Vagina (tissue), 2 donors: ENCODE results near the gene PRRG4. TPM values are rescaled to one million over a fixed set of nuclear protein-coding genes. Genes with fewer than 3 reads are reported as not detected.

ENCODE experiments used
- DNase-seq, 2 donors: peaks; one replicate each; pipeline ENCODE4 v3.0.0-alpha.2; 2017; ENCODE audit errors: extremely low spot score in 2 of 2
- H3K27ac ChIP-seq: fragments of 200-600 bp; sonication (generic); one replicate; pipeline ENCODE4 v1.5.1; 2019
- H3K27me3 ChIP-seq: fragments of 200-600 bp; sonication (generic); one replicate; pipeline ENCODE4 v1.5.1; 2019
- H3K36me3 ChIP-seq, 2 donors: fragments of 200-600 bp; sonication (generic); one replicate each; pipeline ENCODE4 v1.5.1; 2017 to 2019
- H3K4me1 ChIP-seq: fragments of 200-600 bp; sonication (generic); one replicate; pipeline ENCODE4 v1.5.1; 2019
- H3K4me3 ChIP-seq, 2 donors: fragments of 200-600 bp; sonication (generic); 1 replicate in 1 of 2; 2 replicates in 1 of 2; pipeline ENCODE4 v1.5.1; 2016 to 2019
- H3K9me3 ChIP-seq: fragments of 200-600 bp; sonication (generic); one replicate; pipeline ENCODE4 v1.5.1; 2019
- POLR2A ChIP-seq, 2 donors: fragments of 450-650 bp; IDR thresholded peaks; one replicate each; pipeline ENCODE4 v1.6.1; 2017; ENCODE audit warnings: antibody characterized with exemption in 2 of 2, mild to moderate bottlenecking in 2 of 2, moderate library complexity in 2 of 2
- POLR2AphosphoS5 ChIP-seq, 2 donors: sonication (generic); formaldehyde crosslinking; IDR thresholded peaks; one replicate each; pipeline ENCODE4 v1.9.0; 2017; ENCODE audit warnings: antibody characterized with exemption in 2 of 2, mild to moderate bottlenecking in 2 of 2, low read depth in 1 of 2; ENCODE audit not compliant: insufficient read depth in 1 of 2
- intact Hi-C: fragments of 100-400 bp; cut with DNase I; formaldehyde crosslinking; loops from one replicate; pipeline ENCODE4 v1.15.1; 2023
- total RNA-seq: library from RNA; depleted of rRNA; stranded (reverse); fragments of >200 nt; gene quantifications from one replicate; pipeline ENCODE4 v1.2.3, GENCODE V29; 2016
- TF ChIP-seq, protein P1 (sequence below), 3 experiments: fragments of 450-650 bp in 2 of 3; fragments of 200-600 bp in 1 of 3; sonication (generic) in 1 of 3; IDR thresholded peaks; one replicate each; pipeline ENCODE4 v1.5.1; 2017 to 2019; ENCODE audit warnings: antibody characterized with exemption in 3 of 3, mild to moderate bottlenecking in 2 of 3, moderate library complexity in 2 of 3

The PRRG4 gene
- total RNA-seq, 1 donor from 2014 or later = 21.1 TPM

DNA sequence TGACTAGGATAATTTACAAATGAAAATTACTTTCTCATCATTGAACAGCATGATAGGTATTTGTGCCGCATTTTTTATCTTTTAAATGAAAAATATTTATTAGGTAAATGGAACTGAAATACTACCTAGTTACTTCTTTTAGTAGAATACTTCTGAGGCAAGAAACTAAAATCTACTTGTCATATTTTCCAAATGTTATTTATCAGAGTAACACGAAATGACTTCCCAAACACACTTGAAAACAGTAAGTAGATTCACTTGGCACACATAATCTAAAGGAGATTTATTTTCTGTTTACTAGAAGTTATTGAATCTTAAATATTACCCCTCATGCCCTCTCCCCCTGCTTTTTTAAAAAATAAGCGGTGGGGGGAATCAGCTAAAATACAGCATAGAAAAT, 65.2 kb downstream of the PRRG4 start:
- Histone ChIP-seq H3K4me1 (peaks cover 30% of the 10 kb centered on the region), H3K9me3 (no peaks in the 10 kb centered on the region), H3K27ac (no peak overlapping the region), H3K4me3 (no peak overlapping the region), H3K36me3 (no peaks in the 10 kb centered on the region), H3K27me3 (no peaks in the 10 kb centered on the region)
- TF ChIP-seq POLR2AphosphoS5 (IDR thresholded peaks at IDR 0.05; ENCODE audit: insufficient read depth in 1 of 2, low read depth in 1 of 2) (no peak), POLR2A (IDR thresholded peaks at IDR 0.05) (no peak)
- TF ChIP-seq, protein P1, sequence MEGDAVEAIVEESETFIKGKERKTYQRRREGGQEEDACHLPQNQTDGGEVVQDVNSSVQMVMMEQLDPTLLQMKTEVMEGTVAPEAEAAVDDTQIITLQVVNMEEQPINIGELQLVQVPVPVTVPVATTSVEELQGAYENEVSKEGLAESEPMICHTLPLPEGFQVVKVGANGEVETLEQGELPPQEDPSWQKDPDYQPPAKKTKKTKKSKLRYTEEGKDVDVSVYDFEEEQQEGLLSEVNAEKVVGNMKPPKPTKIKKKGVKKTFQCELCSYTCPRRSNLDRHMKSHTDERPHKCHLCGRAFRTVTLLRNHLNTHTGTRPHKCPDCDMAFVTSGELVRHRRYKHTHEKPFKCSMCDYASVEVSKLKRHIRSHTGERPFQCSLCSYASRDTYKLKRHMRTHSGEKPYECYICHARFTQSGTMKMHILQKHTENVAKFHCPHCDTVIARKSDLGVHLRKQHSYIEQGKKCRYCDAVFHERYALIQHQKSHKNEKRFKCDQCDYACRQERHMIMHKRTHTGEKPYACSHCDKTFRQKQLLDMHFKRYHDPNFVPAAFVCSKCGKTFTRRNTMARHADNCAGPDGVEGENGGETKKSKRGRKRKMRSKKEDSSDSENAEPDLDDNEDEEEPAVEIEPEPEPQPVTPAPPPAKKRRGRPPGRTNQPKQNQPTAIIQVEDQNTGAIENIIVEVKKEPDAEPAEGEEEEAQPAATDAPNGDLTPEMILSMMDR (IDR thresholded peaks at IDR 0.05) = no peak
- no peak for DNase-seq
- intact Hi-C loops = no loop called here

DNA sequence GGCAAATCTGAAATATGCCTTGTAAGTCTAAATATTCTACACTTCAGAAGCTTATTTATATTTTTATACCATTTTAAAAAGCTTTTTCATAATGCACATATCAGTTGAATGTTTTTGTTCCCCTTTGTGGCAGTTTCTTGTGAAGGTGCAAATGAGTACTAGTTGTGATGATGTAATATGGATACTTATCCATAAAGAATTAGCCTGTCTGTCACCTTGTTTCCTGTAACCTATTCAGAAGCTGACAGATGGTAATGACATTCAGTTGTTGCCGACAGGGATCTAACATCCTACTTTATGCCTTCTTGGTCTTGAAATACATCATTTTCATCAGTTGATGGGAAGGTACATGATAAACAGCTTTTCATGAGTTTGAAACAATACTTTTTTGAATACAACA, 65.7 kb downstream of the PRRG4 start:
- DNase-seq = no peak
- Histone ChIP-seq H3K4me1 (peaks cover 30% of the 10 kb centered on the region), H3K27me3 (no peaks in the 10 kb centered on the region), H3K4me3 (no peak overlapping the region), H3K9me3 (no peaks in the 10 kb centered on the region), H3K36me3 (no peaks in the 10 kb centered on the region), H3K27ac (no peak overlapping the region)
- TF ChIP-seq, protein P1 (IDR thresholded peaks at IDR 0.05) = no peak
- no peak for TF ChIP-seq POLR2A (IDR thresholded peaks at IDR 0.05)
- no peak for TF ChIP-seq POLR2AphosphoS5 (IDR thresholded peaks at IDR 0.05; ENCODE audit: insufficient read depth in 1 of 2, low read depth in 1 of 2)
- intact Hi-C loops = no loop called here

DNA sequence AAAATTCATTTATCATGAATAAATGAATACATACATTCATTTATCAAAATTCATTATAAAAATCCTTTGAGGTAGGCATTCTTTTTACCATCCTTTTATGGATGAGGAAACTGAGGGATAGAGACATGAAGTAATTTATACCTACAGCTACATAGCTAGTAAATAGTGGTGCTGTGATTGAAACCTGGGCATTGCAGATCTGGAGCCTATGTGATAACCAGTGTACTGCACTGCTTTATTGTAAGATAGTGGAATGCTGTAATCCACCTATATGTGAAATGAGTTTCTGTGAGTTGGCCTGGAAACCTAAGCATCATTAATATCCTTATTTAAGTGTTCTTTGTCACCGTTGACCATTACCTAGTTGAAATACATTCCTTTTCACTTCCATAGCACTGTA, 67.4 kb downstream of the PRRG4 start:
- H3K4me3 ChIP-seq = no peak overlapping the region
- intact Hi-C loops = no loop called here
- H3K4me1 ChIP-seq = peaks cover 32% of the 10 kb centered on the region
- no peak overlapping the region for H3K27ac ChIP-seq
- TF ChIP-seq, protein P1 (IDR thresholded peaks at IDR 0.05) = no peak
- no peak for TF ChIP-seq POLR2A (IDR thresholded peaks at IDR 0.05)
- TF ChIP-seq POLR2AphosphoS5 (IDR thresholded peaks at IDR 0.05; ENCODE audit: insufficient read depth in 1 of 2, low read depth in 1 of 2) = no peak
- no peaks in the 10 kb centered on the region for H3K9me3 ChIP-seq
- no peak for DNase-seq
- no peaks in the 10 kb centered on the region for H3K27me3 ChIP-seq
- no peaks in the 10 kb centered on the region for H3K36me3 ChIP-seq

DNA sequence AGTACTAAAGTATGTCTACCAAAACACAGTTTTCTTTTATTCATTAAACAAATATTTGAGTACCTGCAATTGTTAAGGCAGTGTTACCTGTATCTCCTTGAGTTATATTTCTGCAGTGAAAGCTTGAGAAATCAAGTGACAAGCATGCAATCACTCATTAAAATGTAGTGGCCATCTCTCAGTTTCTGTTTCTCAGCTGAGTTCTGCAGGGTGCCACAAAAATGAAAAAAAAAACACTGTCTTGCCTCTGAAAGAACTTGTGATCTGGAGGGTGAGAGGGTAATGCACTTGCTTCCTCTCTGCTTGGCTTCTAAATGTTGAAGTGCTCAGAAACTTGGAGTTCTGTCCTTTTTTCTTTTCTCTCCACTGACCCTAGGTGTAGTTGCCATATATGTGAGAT, 69.7 kb downstream of the PRRG4 start:
- no peak for TF ChIP-seq POLR2AphosphoS5 (IDR thresholded peaks at IDR 0.05; ENCODE audit: insufficient read depth in 1 of 2, low read depth in 1 of 2)
- no peaks in the 10 kb centered on the region for H3K36me3 ChIP-seq
- no peaks in the 10 kb centered on the region for H3K27me3 ChIP-seq
- intact Hi-C loops = no loop called here
- no peak overlapping the region for H3K27ac ChIP-seq
- H3K9me3 ChIP-seq = no peaks in the 10 kb centered on the region
- H3K4me1 ChIP-seq = peaks cover 46% of the 10 kb centered on the region
- H3K4me3 ChIP-seq = no peak overlapping the region
- no peak for DNase-seq

DNA sequence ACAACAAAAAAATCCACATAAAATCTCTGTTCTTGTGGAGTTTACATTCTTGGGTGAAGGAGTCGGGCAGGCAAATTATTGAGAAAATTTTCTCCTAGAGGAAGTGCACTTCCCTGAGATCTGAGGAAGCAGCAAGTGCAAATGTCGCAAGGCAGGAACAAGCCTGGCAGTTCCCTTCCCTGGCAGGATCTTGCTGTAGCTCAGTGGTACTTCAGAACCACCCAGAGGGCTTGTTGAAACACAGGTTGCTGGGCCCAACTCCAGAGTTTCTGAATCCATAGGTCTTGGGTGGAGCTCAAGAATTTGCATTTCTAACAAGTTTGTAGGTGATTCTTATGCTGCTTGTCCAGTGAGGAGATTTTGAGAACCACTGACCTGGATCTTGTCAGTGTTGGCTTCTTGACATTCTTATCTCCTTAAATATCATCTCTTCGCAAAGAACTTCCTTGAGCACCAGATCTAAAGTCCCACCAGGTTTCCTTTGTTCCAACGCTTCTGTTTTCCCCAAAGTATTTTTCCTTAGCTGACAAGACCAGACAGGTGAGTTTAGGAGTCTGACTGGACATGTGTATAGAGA, 72.5 kb downstream of the PRRG4 start:
- Histone ChIP-seq H3K27ac (no peak overlapping the region), H3K4me3 (no peak overlapping the region), H3K9me3 (no peaks in the 10 kb centered on the region), H3K27me3 (no peaks in the 10 kb centered on the region), H3K4me1 (peaks cover 44% of the 10 kb centered on the region), H3K36me3 (no peaks in the 10 kb centered on the region)
- no peak for DNase-seq
- TF ChIP-seq POLR2AphosphoS5 (IDR thresholded peaks at IDR 0.05; ENCODE audit: insufficient read depth in 1 of 2, low read depth in 1 of 2) (no peak), POLR2A (IDR thresholded peaks at IDR 0.05) (no peak)
- TF ChIP-seq, protein P1 (IDR thresholded peaks at IDR 0.05) = no peak
- intact Hi-C loops = no loop called here
